Stomach smooth muscle (tissue), 2 donors: Measurements from ENCODE around the gene BRD7.

ENCODE experiments used
- H3K27ac ChIP-seq: one replicate; pipeline ENCODE4 v1.7.0; 2013; ENCODE audit warnings: mild to moderate bottlenecking, low read length, inconsistent platforms
- H3K27me3 ChIP-seq, 2 donors: one replicate each; pipeline ENCODE4 v1.7.0; 2013; ENCODE audit warnings: low read length in 2 of 2; ENCODE audit not compliant: insufficient read depth in 2 of 2, control insufficient read depth in 1 of 2
- H3K36me3 ChIP-seq, 2 donors: one replicate each; pipeline ENCODE4 v1.7.0; 2013; ENCODE audit warnings: low read length in 2 of 2; ENCODE audit not compliant: control insufficient read depth in 2 of 2, insufficient read depth in 2 of 2
- H3K4me1 ChIP-seq: one replicate; pipeline ENCODE4 v1.7.0; 2013; ENCODE audit warnings: low read length; ENCODE audit not compliant: control insufficient read depth, insufficient read depth
- H3K4me3 ChIP-seq, 2 donors: one replicate each; pipeline ENCODE4 v1.7.0; 2013; ENCODE audit warnings: low read length in 2 of 2
- H3K9ac ChIP-seq, 2 donors: one replicate each; pipeline ENCODE4 v1.7.0; 2013; ENCODE audit warnings: low read length in 2 of 2, mild to moderate bottlenecking in 1 of 2
- H3K9me3 ChIP-seq, 2 donors: one replicate each; pipeline ENCODE4 v1.7.0; 2013; ENCODE audit warnings: low read length in 2 of 2; ENCODE audit not compliant: control insufficient read depth in 2 of 2
- donor health status: healthy.
- donor health status: Pancreatic carcinoma.

Gene BRD7

GRCh38 chr16:50269769-50270509 lies 98.8 kb downstream of the BRD7 start:
- Histone ChIP-seq H3K4me1 (peaks cover 20% of the 10 kb centered on the region), H3K4me3 (no peak overlapping the region), H3K9me3 (no peaks in the 10 kb centered on the region), H3K36me3 (no peaks in the 10 kb centered on the region), H3K27ac (no peak overlapping the region), H3K27me3 (no peaks in the 10 kb centered on the region), H3K9ac (no peak overlapping the region)

GRCh38 chr16:50269061-50269705 lies 99.6 kb downstream of the BRD7 start:
- Histone ChIP-seq H3K4me3 (no peak overlapping the region), H3K36me3 (no peaks in the 10 kb centered on the region), H3K27me3 (no peaks in the 10 kb centered on the region), H3K9me3 (no peaks in the 10 kb centered on the region), H3K27ac (no peak overlapping the region), H3K4me1 (peaks cover 20% of the 10 kb centered on the region), H3K9ac (no peak overlapping the region)

GRCh38 chr16:50268352-50268751 lies 100.4 kb downstream of the BRD7 start:
- peaks cover 19% of the 10 kb centered on the region for H3K4me1 ChIP-seq
- H3K4me3 ChIP-seq, result no peak overlapping the region
- H3K27me3 ChIP-seq, result no peaks in the 10 kb centered on the region
- H3K9ac ChIP-seq, result no peak overlapping the region
- no peaks in the 10 kb centered on the region for H3K9me3 ChIP-seq
- no peak overlapping the region for H3K27ac ChIP-seq
- no peaks in the 10 kb centered on the region for H3K36me3 ChIP-seq

GRCh38 chr16:50267651-50268050 lies 101.1 kb downstream of the BRD7 start:
- H3K27ac ChIP-seq, result no peak overlapping the region
- H3K36me3 ChIP-seq, result no peaks in the 10 kb centered on the region
- H3K4me3 ChIP-seq, result no peak overlapping the region
- H3K9me3 ChIP-seq, result no peaks in the 10 kb centered on the region
- peaks cover 17% of the 10 kb centered on the region for H3K4me1 ChIP-seq
- no peak overlapping the region for H3K9ac ChIP-seq
- no peaks in the 10 kb centered on the region for H3K27me3 ChIP-seq

- Histone ChIP-seq H3K27me3 (no peaks in the 10 kb centered on the region), H3K9ac (peak overlapping the region in 1 of 2 donors; percentile 33), H3K36me3 (no peaks in the 10 kb centered on the region), H3K4me1 (peaks cover 17% of the 10 kb centered on the region), H3K27ac (no peak overlapping the region), H3K9me3 (no peaks in the 10 kb centered on the region), H3K4me3 (peak overlapping the region in 1 of 2 donors; percentile 49)
These were observed 101.6 kb downstream of the BRD7 start for GRCh38 chr16:50267151-50267631.

GRCh38 chr16:50266337-50267091 lies 102.3 kb downstream of the BRD7 start, which contains the start of gene ADCY7:
Gene ADCY7 (plus strand): TSS chr16:50266551. CDS start chr16:50288180, 21,629 bp downstream.
- H3K27me3 ChIP-seq, result no peaks in the 10 kb centered on the region
- H3K36me3 ChIP-seq, result no peaks in the 10 kb centered on the region
- peaks cover 18% of the 10 kb centered on the region for H3K4me1 ChIP-seq
- no peaks in the 10 kb centered on the region for H3K9me3 ChIP-seq
- peak within 1 kb of the TSS; percentile 49 to 60 for H3K4me3 ChIP-seq
- peak within 1 kb of the TSS; percentile 24 for H3K27ac ChIP-seq
- H3K9ac ChIP-seq, result peak within 1 kb of the TSS in 1 of 2 donors; percentile 33
